A549 (cell line): Measurements from ENCODE around the gene MSANTD3. TPM values are rescaled to one million over a fixed set of nuclear protein-coding genes. Genes with fewer than 3 reads are reported as not detected.
A peak's percentile ranks its signal among the peaks of the same experiment; 100 is the strongest.

Experiments used
- BCL3 ChIP-seq: fragments of >200 bp; sonication (Bioruptor Twin); formaldehyde crosslinking; IDR thresholded peaks from 3 replicates; pipeline ENCODE4 v1.6.1; 2016
- CBX8 ChIP-seq: fragments of 200-600 bp; sonication (generic); IDR thresholded peaks from 2 replicates; pipeline ENCODE4 v1.6.1; 2016
- CEBPB ChIP-seq, 2 experiments: fragments of >200 bp in 1 of 2; sonication (Bioruptor Twin) in 1 of 2; formaldehyde crosslinking in 1 of 2; IDR thresholded peaks; 2 replicates each; pipeline ENCODE4 v1.6.1; 2012 to 2016
- CHD2 ChIP-seq: fragments of 150-350 bp; IDR thresholded peaks from 2 replicates; pipeline ENCODE4 v1.6.1; 2014; ENCODE audit warnings: low read length; ENCODE audit not compliant: partially characterized antibody
- E2F6 ChIP-seq: IDR thresholded peaks from 2 replicates; pipeline ENCODE4 v1.6.1; 2012; ENCODE audit warnings: low read depth, borderline replicate concordance
- EHF ChIP-seq: fragments of 250-450 bp; sonication (Bioruptor Pico); IDR thresholded peaks from 2 replicates; pipeline ENCODE4 v1.5.0; 2020; ENCODE audit warnings: mild to moderate bottlenecking
- EHMT2 ChIP-seq: fragments of 200-600 bp; sonication (generic); IDR thresholded peaks from 2 replicates; pipeline ENCODE4 v1.6.1; 2016; ENCODE audit warnings: antibody characterized with exemption, low read depth, mild to moderate bottlenecking, moderate library complexity
- ELK1 ChIP-seq: fragments of 150-350 bp; IDR thresholded peaks from 2 replicates; pipeline ENCODE4 v1.6.1; 2014; ENCODE audit warnings: low read depth, mild to moderate bottlenecking, low read length
- ESRRA ChIP-seq: fragments of 150-350 bp; IDR thresholded peaks from 2 replicates; pipeline ENCODE4 v1.6.1; 2014; ENCODE audit warnings: mild to moderate bottlenecking, low read length, borderline replicate concordance
- FOXS1 ChIP-seq: fragments of 250-450 bp; sonication (Bioruptor Pico); IDR thresholded peaks from 2 replicates; pipeline ENCODE4 v1.5.0; 2020; ENCODE audit warnings: mild to moderate bottlenecking, moderate library complexity
- GATA3 ChIP-seq: IDR thresholded peaks from 2 replicates; pipeline ENCODE4 v1.6.1; 2012; ENCODE audit warnings: borderline replicate concordance
- HDAC2 ChIP-seq: fragments of 200-600 bp; sonication (generic); IDR thresholded peaks from 2 replicates; pipeline ENCODE4 v1.6.1; 2016
- HES2 ChIP-seq: fragments of >200 bp; sonication (Bioruptor Twin); formaldehyde crosslinking; IDR thresholded peaks from 2 replicates; pipeline ENCODE4 v1.6.1; 2016
- HMGXB4 ChIP-seq: fragments of 250-450 bp; sonication (Bioruptor Pico); IDR thresholded peaks from 2 replicates; pipeline ENCODE4 v1.5.0; 2021; ENCODE audit warnings: mild to moderate bottlenecking, moderate library complexity, borderline replicate concordance
- HOXA7 ChIP-seq: fragments of 250-450 bp; sonication (Bioruptor Pico); IDR thresholded peaks from 2 replicates; pipeline ENCODE4 v1.5.0; 2020; ENCODE audit warnings: mild to moderate bottlenecking, moderate library complexity
- HOXB13 ChIP-seq: fragments of 250-450 bp; sonication (Bioruptor Pico); IDR thresholded peaks from 2 replicates; pipeline ENCODE4 v1.5.0; 2020; ENCODE audit warnings: low read depth, mild to moderate bottlenecking, moderate library complexity
- HOXB5 ChIP-seq: fragments of 250-450 bp; sonication (Bioruptor Pico); IDR thresholded peaks from 2 replicates; pipeline ENCODE4 v1.5.0; 2020; ENCODE audit warnings: mild to moderate bottlenecking, moderate library complexity
- JUN ChIP-seq, 2 experiments: fragments of >200 bp; sonication (Bioruptor Twin); formaldehyde crosslinking; IDR thresholded peaks; 2 replicates in 1 of 2; 3 replicates in 1 of 2; pipeline ENCODE4 v1.6.1; 2016 to 2017
- JUNB ChIP-seq: fragments of >200 bp; sonication (Bioruptor Twin); formaldehyde crosslinking; IDR thresholded peaks from 2 replicates; pipeline ENCODE4 v1.6.1; 2016
- KDM1A ChIP-seq: fragments of 200-600 bp; sonication (generic); IDR thresholded peaks from 2 replicates; pipeline ENCODE4 v1.6.1; 2016; ENCODE audit warnings: low read depth, mild to moderate bottlenecking
- MAFK ChIP-seq: fragments of 450-650 bp; IDR thresholded peaks from 2 replicates; pipeline ENCODE4 v1.6.1; 2014; ENCODE audit not compliant: partially characterized antibody
- MAX ChIP-seq: IDR thresholded peaks from 2 replicates; pipeline ENCODE4 v1.6.1; 2012
- MAZ ChIP-seq: fragments of 150-350 bp; IDR thresholded peaks from 2 replicates; pipeline ENCODE4 v1.6.1; 2014; ENCODE audit warnings: antibody characterized with exemption, low read depth, low read length, borderline replicate concordance
- MYC ChIP-seq: IDR thresholded peaks from 2 replicates; pipeline ENCODE4 v1.6.1; 2012; ENCODE audit warnings: mild to moderate bottlenecking, inconsistent platforms, low read length, improper control_type of control experiment, borderline replicate concordance
- NFE2L2 ChIP-seq: fragments of 150-350 bp; conservative IDR thresholded peaks from 2 replicates; pipeline ENCODE4 v1.6.1; 2014; ENCODE audit warnings: low read length
- PBX3 ChIP-seq: IDR thresholded peaks from 2 replicates; pipeline ENCODE4 v1.6.1; 2012
- PHF8 ChIP-seq: fragments of 200-600 bp; sonication (generic); IDR thresholded peaks from 2 replicates; pipeline ENCODE4 v1.6.1; 2016; ENCODE audit warnings: low read depth, mild to moderate bottlenecking, antibody characterized with exemption, moderate library complexity, borderline replicate concordance
- RARB ChIP-seq: fragments of 250-450 bp; sonication (Bioruptor Pico); IDR thresholded peaks from 2 replicates; pipeline ENCODE4 v1.8.0; 2021; ENCODE audit warnings: mild to moderate bottlenecking, moderate library complexity
- RFX5 ChIP-seq: fragments of 450-650 bp; IDR thresholded peaks from 2 replicates; pipeline ENCODE4 v1.7.1; 2014; ENCODE audit warnings: antibody characterized with exemption, mild to moderate bottlenecking, moderate library complexity
- RNF2 ChIP-seq: fragments of 200-600 bp; sonication (generic); IDR thresholded peaks from 2 replicates; pipeline ENCODE4 v1.6.1; 2016; ENCODE audit warnings: low read depth, mild to moderate bottlenecking, antibody characterized with exemption, moderate library complexity, borderline replicate concordance
- SMC3 ChIP-seq: fragments of >200 bp; sonication (Bioruptor Twin); formaldehyde crosslinking; IDR thresholded peaks from 3 replicates; pipeline ENCODE4 v1.6.1; 2018; ENCODE audit warnings: inconsistent platforms
- SREBF2 ChIP-seq: fragments of 450-650 bp; IDR thresholded peaks from 2 replicates; pipeline ENCODE4 v1.6.1; 2014; ENCODE audit warnings: mild to moderate bottlenecking, moderate library complexity
- TFCP2L1 ChIP-seq: fragments of 250-450 bp; sonication (Bioruptor Pico); IDR thresholded peaks from 2 replicates; pipeline ENCODE4 v1.5.0; 2021; ENCODE audit warnings: mild to moderate bottlenecking
- TP53 ChIP-seq: fragments of 250-450 bp; sonication (Bioruptor Pico); IDR thresholded peaks from 2 replicates; pipeline ENCODE4 v1.5.0; 2021; ENCODE audit warnings: mild to moderate bottlenecking, moderate library complexity
- USF2 ChIP-seq: fragments of 450-650 bp; IDR thresholded peaks from 2 replicates; pipeline ENCODE4 v1.6.1; 2014; ENCODE audit warnings: antibody characterized with exemption
- ZC3H11A ChIP-seq: fragments of 450-650 bp; IDR thresholded peaks from 2 replicates; pipeline ENCODE4 v1.6.1; 2014; ENCODE audit warnings: antibody characterized with exemption, mild to moderate bottlenecking
- ZNF302 ChIP-seq: fragments of 250-450 bp; sonication (Bioruptor Pico); IDR thresholded peaks from 2 replicates; pipeline ENCODE4 v1.9.0; 2021; ENCODE audit warnings: inconsistent platforms, mild to moderate bottlenecking, moderate library complexity
- polyA plus RNA-seq, 4 experiments: library from polyadenylated mRNA; depleted of rRNA in 3 of 4; stranded (reverse); fragments of >200 nt; fragmentation: RNase III in 1 of 4; extraction: RNeasy Plus Mini Kit Qiagen cat#74134 plus additional on column Dnase treatment in 1 of 4; gene quantifications; 2 replicates in 3 of 4; 3 replicates in 1 of 4; pipeline ENCODE4 v1.2.3, GENCODE V29; 2011 to 2017

The MSANTD3 gene
- polyA plus RNA-seq, 2 of the 4 experiments (the other 2 are of a cell fraction): 43.5 to 66.7 TPM

GRCh38 chr9:100428871-100429654 is 2.1 kb downstream of the MSANTD3 start (continued):
- TF ChIP-seq GATA3 (peak; percentile 81; the same call in 1 of the 2 replicates), HOXB5 (no peak), FOXS1 (no peak), CEBPB (IDR thresholded peaks at IDR 0.05) (peak in 1 of 2 experiments; percentile 72; a peak in 2 of 4 replicates), RFX5 (no peak), HOXA7 (CRISPR knock-in tag) (peak; percentile 23; the same call in 1 of the 2 replicates), NFE2L2 (peak; percentile 91), HES2 (no peak), TP53 (CRISPR knock-in tag) (no peak), BCL3 (no peak), HDAC2 (no peak), CBX8 (no peak), MYC (no peak), ESRRA (no peak), KDM1A (no peak), USF2 (peak; percentile 81), PHF8 (no peak), HOXB13 (CRISPR knock-in tag) (no peak), MAX (peak; percentile 89), PBX3 (0 out of 2 replicates have a peak, but pooled peaks have one; percentile 63), E2F6 (no peak), MAFK (peak; percentile 99), ZNF302 (CRISPR knock-in tag) (0 out of 2 replicates have a peak, but pooled peaks have one; percentile 46), CHD2 (no peak), RARB (CRISPR knock-in tag) (no peak), JUNB (peak; percentile 97), MAZ (no peak), EHMT2 (no peak), SREBF2 (no peak), SMC3 (no peak), RNF2 (no peak), ZC3H11A (no peak), EHF (CRISPR knock-in tag) (no peak), JUN (IDR thresholded peaks at IDR 0.05) (peak; percentile 83 to 85; a peak in 4 of 5 replicates), ELK1 (no peak), TFCP2L1 (no peak), HMGXB4 (no peak)
